Umbilical cord (tissue), 2 donors: ENCODE data around the gene CLASP2. TPM values are rescaled to one million over a fixed set of nuclear protein-coding genes. Genes with fewer than 3 reads are reported as not detected.
"Not testable (repeated sequence)": the region's sequence is repeated elsewhere in the genome, so short reads cannot be mapped to it uniquely, and the experiment has no call there.

Experiments
- DNase-seq: peaks from one replicate; pipeline ENCODE4 v3.0.0-alpha.2; 2015; ENCODE audit warnings: low spot score
- total RNA-seq: library from RNA; depleted of rRNA; stranded (reverse); fragments of >200 nt; gene quantifications from one replicate; pipeline ENCODE4 v1.2.3, GENCODE V29; 2014; ENCODE audit warnings: low replicate concordance; ENCODE audit not compliant: insufficient read depth

Gene CLASP2
- total RNA-seq, 1 donor from 2014 or later: 92.0 TPM

GRCh38 chr3:33543601-33544000 is 174.5 kb downstream of the CLASP2 start:
- no peak for DNase-seq

GRCh38 chr3:33541918-33542317 is 176.1 kb downstream of the CLASP2 start:
- no peak for DNase-seq

- no peak for DNase-seq
Observed at GRCh38 chr3:33538678-33539339, 179.2 kb downstream of the CLASP2 start.

- DNase-seq: no peak
Observed at GRCh38 chr3:33537133-33537532, 180.9 kb downstream of the CLASP2 start.

- no peak for DNase-seq
Observed at GRCh38 chr3:33526787-33527186, 191.3 kb downstream of the CLASP2 start.

- DNase-seq: no peak
Observed at GRCh38 chr3:33525232-33525631, 192.8 kb downstream of the CLASP2 start.

GRCh38 chr3:33523093-33523667 is 194.9 kb downstream of the CLASP2 start:
- no peak for DNase-seq

GRCh38 chr3:33521736-33522135 is 196.3 kb downstream of the CLASP2 start:
- no peak for DNase-seq

GRCh38 chr3:33513262-33513863 is 204.7 kb downstream of the CLASP2 start:
- DNase-seq: no peak

GRCh38 chr3:33505027-33505426 is 213.0 kb downstream of the CLASP2 start:
- no peak for DNase-seq

GRCh38 chr3:33496449-33496848 is 221.6 kb downstream of the CLASP2 start:
- no peak for DNase-seq

GRCh38 chr3:33491721-33492120 is 226.3 kb downstream of the CLASP2 start:
- DNase-seq: no peak

GRCh38 chr3:33490641-33491241 is 227.3 kb downstream of the CLASP2 start:
- no peak for DNase-seq

GRCh38 chr3:33488683-33489082 is 229.4 kb downstream of the CLASP2 start:
- peak; percentile 56 for DNase-seq

GRCh38 chr3:33488246-33488645 is 229.8 kb downstream of the CLASP2 start:
- no peak for DNase-seq

GRCh38 chr3:33482111-33482521 is 235.9 kb downstream of the CLASP2 start:
- DNase-seq: peak; percentile 86

GRCh38 chr3:33474896-33475295 is 243.2 kb downstream of the CLASP2 start:
- DNase-seq: no peak

- DNase-seq: peak; percentile 49
Observed at GRCh38 chr3:33473813-33474212, 244.2 kb downstream of the CLASP2 start.

GRCh38 chr3:33467786-33468185 is 250.3 kb downstream of the CLASP2 start:
- DNase-seq: no peak

- no peak for DNase-seq
Observed at GRCh38 chr3:33461097-33461496, 257.0 kb downstream of the CLASP2 start.

- not testable (repeated sequence) for DNase-seq
Observed at GRCh38 chr3:33459577-33459976, 258.5 kb downstream of the CLASP2 start.

- DNase-seq: no peak
Observed at GRCh38 chr3:33458446-33458845, 259.6 kb downstream of the CLASP2 start.

- no peak for DNase-seq
Observed at GRCh38 chr3:33456756-33457155, 261.3 kb downstream of the CLASP2 start.
